HUES48 (cell line): Measurements from ENCODE around the gene NEDD4.
"Not testable (repeated sequence)": the region's sequence is repeated elsewhere in the genome, so short reads cannot be mapped to it uniquely, and the experiment has no call there.

Source experiments
- H3K27ac ChIP-seq: one replicate; pipeline ENCODE4 v1.7.0; 2013; ENCODE audit warnings: low read depth, low read length, inconsistent platforms
- H3K27me3 ChIP-seq: 2 replicates; pipeline ENCODE4 v1.6.1; 2013; ENCODE audit warnings: mild to moderate bottlenecking, low read length; ENCODE audit not compliant: control insufficient read depth, insufficient read depth
- H3K36me3 ChIP-seq: 2 replicates; pipeline ENCODE4 v1.6.1; 2013; ENCODE audit warnings: low read length; ENCODE audit not compliant: control insufficient read depth, insufficient read depth
- H3K4me1 ChIP-seq: 2 replicates; pipeline ENCODE4 v1.6.1; 2013; ENCODE audit warnings: mild to moderate bottlenecking, low read length; ENCODE audit not compliant: control insufficient read depth, insufficient read depth
- H3K4me3 ChIP-seq: 2 replicates; pipeline ENCODE4 v1.5.1; 2013; ENCODE audit warnings: mild to moderate bottlenecking, low read depth, low read length
- H3K9ac ChIP-seq: 2 replicates; pipeline ENCODE4 v1.6.1; 2013; ENCODE audit warnings: mild to moderate bottlenecking, low read depth, low read length, moderate library complexity
- H3K9me3 ChIP-seq: 2 replicates; pipeline ENCODE4 v1.6.1; 2013; ENCODE audit warnings: low read length; ENCODE audit not compliant: control insufficient read depth, insufficient read depth

The NEDD4 gene

DNA sequence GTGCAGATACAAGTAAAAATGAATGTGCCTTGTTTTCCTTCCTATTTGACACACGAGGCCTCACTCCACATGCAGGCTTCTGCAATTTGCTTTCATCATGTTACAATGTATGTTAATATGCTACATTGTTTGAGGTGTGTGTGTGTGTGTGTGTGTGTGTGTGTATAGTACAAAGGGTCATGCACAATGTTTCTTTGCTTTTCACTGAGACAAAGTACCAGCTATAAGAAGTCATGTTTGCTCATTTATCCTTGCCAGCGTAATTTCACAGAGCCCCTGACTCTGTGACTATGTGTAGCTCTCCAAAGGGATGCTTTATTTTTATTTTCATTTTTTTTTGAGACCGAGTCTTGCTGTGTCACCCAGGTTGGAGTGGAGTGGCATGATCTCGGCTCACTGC lies 38.0 kb upstream of the NEDD4 start:
- no peak overlapping the region for H3K4me3 ChIP-seq
- H3K4me1 ChIP-seq = no peaks in the 10 kb centered on the region
- H3K36me3 ChIP-seq = no peaks in the 10 kb centered on the region
- H3K9me3 ChIP-seq = no peaks in the 10 kb centered on the region
- no peak overlapping the region for H3K27ac ChIP-seq
- no peaks in the 10 kb centered on the region for H3K27me3 ChIP-seq
- no peak overlapping the region for H3K9ac ChIP-seq

DNA sequence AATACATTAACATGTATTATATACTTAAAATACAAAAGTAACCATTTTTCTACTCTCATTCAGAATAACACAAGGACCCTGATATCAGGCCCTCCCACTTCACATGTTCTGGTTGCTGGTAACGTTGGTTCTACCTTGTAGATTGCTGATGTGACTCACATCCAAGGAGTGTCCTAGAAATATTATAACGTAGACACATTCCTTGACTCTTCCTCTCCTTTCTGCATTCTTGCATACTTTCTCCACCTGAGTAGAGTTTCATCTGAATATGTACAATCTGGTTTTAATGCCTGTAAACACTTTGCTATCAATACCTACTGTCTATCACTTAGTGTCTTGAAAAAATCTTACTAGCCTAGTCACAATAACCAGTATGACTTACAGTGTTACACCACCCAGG lies 35.0 kb upstream of the NEDD4 start:
- Histone ChIP-seq H3K9ac (no peak overlapping the region), H3K27me3 (no peaks in the 10 kb centered on the region), H3K9me3 (no peaks in the 10 kb centered on the region; the same call in none of the 2 replicates), H3K27ac (no peak overlapping the region), H3K36me3 (no peaks in the 10 kb centered on the region), H3K4me1 (no peaks in the 10 kb centered on the region), H3K4me3 (no peak overlapping the region)

DNA sequence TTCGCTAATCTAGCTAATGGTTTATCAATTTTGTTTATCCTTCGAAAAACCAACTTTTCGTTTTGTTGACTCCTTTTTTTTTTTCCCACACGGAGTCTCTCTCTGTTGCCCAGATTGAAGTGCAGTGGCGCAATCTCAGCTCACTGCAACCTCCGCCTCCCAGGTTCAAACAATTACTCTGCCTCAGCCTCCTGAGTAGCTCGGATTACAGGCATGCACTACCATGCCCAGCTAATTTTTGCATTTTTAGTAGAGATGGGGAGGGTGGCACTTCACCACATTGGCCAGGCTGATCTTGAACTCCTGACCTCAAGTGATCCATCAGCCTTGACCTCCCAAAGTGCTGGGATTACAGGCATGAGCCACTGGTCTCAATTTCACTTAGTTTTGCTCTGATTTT lies 29.7 kb upstream of the NEDD4 start:
- not testable (repeated sequence) for H3K4me1 ChIP-seq, H3K9ac ChIP-seq, H3K27me3 ChIP-seq, H3K4me3 ChIP-seq, H3K27ac ChIP-seq, H3K36me3 ChIP-seq, H3K9me3 ChIP-seq

DNA sequence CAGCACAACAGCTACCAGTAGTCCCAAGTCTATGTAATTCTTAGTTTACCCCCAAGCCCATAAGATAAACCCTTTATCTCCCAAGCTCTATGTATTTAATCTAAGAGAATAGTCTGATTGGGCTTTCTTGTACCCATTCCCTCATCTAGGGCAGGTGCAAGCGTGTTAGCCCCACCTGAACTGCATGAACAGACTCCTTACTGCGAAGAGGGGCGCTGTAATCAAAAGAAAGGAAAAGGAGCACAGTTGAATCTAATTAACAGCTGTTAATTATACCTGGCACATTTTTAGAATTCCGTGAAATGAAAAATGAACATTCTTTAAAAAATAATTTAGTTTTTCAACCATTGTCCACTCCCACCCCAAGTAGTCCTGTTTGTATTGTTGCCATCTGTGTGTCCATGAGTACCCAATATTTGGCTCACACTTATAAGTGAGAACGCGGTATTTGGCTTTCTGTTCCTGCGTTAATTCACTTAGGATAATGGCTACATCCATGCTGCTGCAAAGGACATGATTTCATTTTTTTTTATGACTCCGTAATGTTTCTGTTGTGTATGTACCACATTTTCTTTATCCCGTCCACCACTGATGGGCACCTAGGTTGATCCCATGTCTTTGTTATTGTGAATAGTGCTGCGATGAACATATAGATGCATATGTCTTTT lies 26.5 kb upstream of the NEDD4 start:
- no peaks in the 10 kb centered on the region; the same call in none of the 2 replicates for H3K9me3 ChIP-seq
- no peaks in the 10 kb centered on the region for H3K27me3 ChIP-seq
- H3K27ac ChIP-seq = no peak overlapping the region
- no peaks in the 10 kb centered on the region for H3K36me3 ChIP-seq
- H3K9ac ChIP-seq = no peak overlapping the region
- no peak overlapping the region for H3K4me3 ChIP-seq
- H3K4me1 ChIP-seq = no peaks in the 10 kb centered on the region

DNA sequence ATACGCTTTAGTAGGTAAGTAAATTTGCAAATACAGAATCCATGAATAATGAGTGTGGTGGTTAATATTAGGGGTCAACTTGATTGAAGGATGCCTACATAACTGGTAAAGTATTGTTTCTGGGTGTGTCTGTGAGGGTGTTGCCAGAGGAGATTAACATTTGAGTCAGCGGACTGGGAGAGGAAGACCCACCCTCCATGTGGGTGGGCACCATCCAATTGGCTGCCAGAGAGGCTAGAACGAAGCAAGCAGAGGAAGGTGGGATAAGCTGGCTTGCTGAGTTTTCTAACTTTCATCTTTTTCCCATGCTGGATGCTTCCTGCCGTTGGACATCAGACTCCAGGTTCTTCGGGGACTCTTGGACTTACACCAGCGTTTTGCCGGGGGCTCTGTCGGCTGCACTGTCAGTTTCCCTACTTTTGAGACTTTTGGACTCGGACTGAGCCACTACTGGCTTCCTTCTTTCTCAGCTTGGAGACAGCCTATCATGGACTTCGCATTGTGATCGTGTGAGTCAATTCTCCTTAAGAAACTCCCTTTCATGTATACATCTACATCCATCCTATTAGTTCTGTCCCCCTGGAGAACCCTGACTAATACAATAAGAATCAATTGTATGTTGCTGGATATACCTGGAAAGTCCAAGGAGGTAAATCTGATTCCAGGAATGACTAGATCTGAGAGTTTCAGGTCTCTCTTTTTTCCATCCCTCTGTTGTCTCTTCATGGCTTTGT lies 25.8 kb upstream of the NEDD4 start:
- H3K9ac ChIP-seq = no peak overlapping the region

DNA sequence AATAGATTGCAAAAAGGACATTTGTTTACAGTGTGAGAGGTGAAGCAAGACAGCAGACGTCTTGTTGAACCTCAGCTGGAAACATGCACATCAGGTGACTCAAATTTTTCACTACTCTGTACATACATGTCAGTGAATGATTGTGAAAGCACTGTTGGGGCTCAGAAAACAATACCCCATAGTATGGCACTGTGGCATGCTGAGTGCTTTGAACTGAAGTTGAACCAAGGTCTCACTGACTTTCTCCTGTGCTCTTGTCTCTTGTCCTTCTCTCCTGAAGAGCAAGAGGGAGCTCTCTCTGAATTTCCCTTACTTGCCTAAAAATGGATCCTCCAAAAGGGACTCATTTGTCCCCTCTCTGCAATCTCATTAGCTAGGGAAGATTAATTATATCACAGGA lies 24.5 kb upstream of the NEDD4 start:
- Histone ChIP-seq H3K4me3 (no peak overlapping the region), H3K4me1 (no peaks in the 10 kb centered on the region), H3K27ac (no peak overlapping the region), H3K9me3 (peaks cover 4% of the 10 kb centered on the region; the same call in 1 of the 2 replicates), H3K36me3 (no peaks in the 10 kb centered on the region), H3K27me3 (no peaks in the 10 kb centered on the region), H3K9ac (no peak overlapping the region)

More for the DNA sequence above, 25.8 kb upstream of the NEDD4 start:
- Histone ChIP-seq H3K4me1 (no peaks in the 10 kb centered on the region), H3K27me3 (no peaks in the 10 kb centered on the region), H3K4me3 (no peak overlapping the region), H3K27ac (no peak overlapping the region), H3K9me3 (peaks cover 4% of the 10 kb centered on the region), H3K36me3 (no peaks in the 10 kb centered on the region)

DNA sequence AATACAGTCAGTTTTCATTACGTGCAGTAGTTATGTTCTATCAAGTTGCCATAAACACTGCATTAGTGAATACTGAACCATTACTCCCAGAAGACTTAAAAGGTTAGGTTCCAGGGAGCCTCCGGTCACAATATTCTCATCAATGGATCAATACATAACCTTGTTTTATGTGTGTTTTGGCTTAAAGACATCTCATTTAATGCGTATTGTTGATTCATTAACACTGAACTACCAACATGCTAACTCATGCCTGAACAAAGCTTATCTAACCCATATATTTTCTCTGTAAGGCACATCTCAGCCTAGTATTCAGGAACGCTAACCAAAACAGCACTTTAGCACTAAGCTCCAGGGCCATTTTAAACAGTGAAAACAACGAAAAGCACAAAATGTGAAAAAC lies 24.1 kb upstream of the NEDD4 start:
- Histone ChIP-seq H3K36me3 (no peaks in the 10 kb centered on the region), H3K9me3 (peaks cover 4% of the 10 kb centered on the region; the same call in 1 of the 2 replicates), H3K4me1 (no peaks in the 10 kb centered on the region), H3K9ac (no peak overlapping the region), H3K4me3 (no peak overlapping the region), H3K27ac (no peak overlapping the region), H3K27me3 (no peaks in the 10 kb centered on the region)

DNA sequence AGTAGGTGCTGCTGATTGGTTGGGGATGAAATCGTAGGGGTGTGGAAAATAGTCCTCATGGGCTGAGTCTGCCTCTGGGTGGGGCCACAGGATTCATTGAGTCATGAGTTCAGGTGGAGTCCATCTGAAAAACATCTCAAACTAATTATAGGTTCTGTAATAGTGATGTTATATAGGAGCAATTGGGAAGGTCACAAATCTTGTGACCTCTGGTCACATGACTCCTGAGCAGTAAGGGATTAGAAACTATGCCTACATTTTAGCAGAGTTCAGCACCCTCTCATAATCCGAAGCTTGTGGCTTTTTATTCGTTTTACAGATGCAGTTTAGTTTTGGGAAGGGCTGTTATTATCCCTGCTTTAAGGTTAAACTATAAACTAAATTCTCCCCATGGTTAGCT lies 22.9 kb upstream of the NEDD4 start:
- no peaks in the 10 kb centered on the region for H3K36me3 ChIP-seq

DNA sequence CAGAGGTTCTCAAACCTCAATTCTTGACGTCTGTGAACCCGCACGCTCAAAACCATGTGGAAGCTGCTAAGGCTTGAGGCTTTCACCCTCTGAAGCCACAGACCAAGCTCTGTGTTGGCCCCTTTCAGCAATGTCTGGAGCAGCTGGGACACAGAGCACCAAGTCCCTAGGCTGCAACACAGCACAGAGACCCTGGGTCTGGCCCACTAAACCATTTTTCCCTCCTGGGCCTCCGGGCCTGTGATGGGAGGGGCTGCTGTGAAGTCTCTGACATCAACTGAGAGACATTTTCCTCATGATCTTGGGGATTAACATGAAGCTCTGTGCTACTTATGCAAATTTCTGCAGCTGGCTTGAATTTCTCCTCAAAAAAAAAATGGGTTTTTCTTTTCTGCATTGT lies 21.3 kb upstream of the NEDD4 start:
- H3K9me3 ChIP-seq = peaks cover 4% of the 10 kb centered on the region; the same call in 1 of the 2 replicates
- no peak overlapping the region for H3K4me3 ChIP-seq
- no peaks in the 10 kb centered on the region for H3K36me3 ChIP-seq
- no peak overlapping the region for H3K27ac ChIP-seq
- H3K4me1 ChIP-seq = no peaks in the 10 kb centered on the region
- no peaks in the 10 kb centered on the region for H3K27me3 ChIP-seq
- no peak overlapping the region for H3K9ac ChIP-seq

More for the DNA sequence above, 22.9 kb upstream of the NEDD4 start:
- H3K4me3 ChIP-seq = no peak overlapping the region
- H3K27ac ChIP-seq = no peak overlapping the region
- H3K9me3 ChIP-seq = peaks cover 4% of the 10 kb centered on the region; the same call in 1 of the 2 replicates
- H3K27me3 ChIP-seq = no peaks in the 10 kb centered on the region
- H3K9ac ChIP-seq = no peak overlapping the region
- no peaks in the 10 kb centered on the region for H3K4me1 ChIP-seq

DNA sequence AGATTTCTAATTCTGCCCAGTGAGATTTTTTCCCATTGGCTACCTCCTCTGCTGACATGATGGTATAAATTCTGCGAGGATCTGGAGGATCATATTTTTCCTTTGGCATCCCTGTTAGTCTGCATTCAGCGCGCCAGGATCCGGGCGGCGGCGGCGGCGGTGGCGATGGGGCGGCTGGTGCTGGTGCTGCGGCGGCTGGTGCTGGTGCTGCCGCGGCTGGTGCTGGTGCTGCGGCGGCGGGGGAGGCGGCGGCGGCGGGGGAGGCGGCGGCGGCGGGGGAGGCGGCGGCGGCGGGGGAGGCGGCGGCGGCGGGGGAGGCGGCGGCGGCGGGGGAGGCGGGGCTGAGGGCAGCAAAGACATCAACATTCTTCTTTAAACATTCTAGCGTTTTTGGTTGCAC lies 13.6 kb upstream of the NEDD4 start:
- H3K4me1 ChIP-seq, H3K9ac ChIP-seq, H3K36me3 ChIP-seq, H3K9me3 ChIP-seq, H3K27me3 ChIP-seq, H3K27ac ChIP-seq: not testable (repeated sequence)
- H3K4me3 ChIP-seq = peak overlapping the region; percentile 60

DNA sequence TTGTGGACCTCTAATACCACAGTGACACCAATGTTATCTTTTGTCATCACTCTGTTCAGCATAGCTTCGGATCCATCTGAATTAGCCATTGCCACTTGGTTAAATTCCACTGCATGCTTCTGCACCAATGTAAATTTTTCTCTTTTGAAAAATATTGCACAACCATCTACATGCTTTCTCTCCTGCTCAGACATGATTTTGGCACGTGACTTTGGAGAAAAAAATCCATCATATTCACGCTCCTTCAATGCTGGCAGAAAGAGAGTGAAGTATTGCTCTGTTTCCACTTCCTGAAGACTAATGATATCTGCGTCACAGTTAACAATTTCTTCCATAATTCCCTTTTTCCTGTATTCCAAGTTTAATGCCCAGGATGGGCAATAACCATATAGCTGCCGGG lies 13.0 kb upstream of the NEDD4 start:
- not testable (repeated sequence) for H3K9ac ChIP-seq, H3K4me1 ChIP-seq, H3K27ac ChIP-seq, H3K9me3 ChIP-seq, H3K27me3 ChIP-seq, H3K4me3 ChIP-seq, H3K36me3 ChIP-seq
